Skeletal muscle tissue (tissue), 4 donors: ENCODE results near the gene KREMEN1. TPM values are rescaled to one million over a fixed set of nuclear protein-coding genes. Genes with fewer than 3 reads are reported as not detected.

ENCODE experiments used
- H3K27ac ChIP-seq: one replicate; pipeline ENCODE4 v1.7.0; 2013; ENCODE audit warnings: mild to moderate bottlenecking, low read depth, low read length, inconsistent platforms
- H3K27me3 ChIP-seq, 3 donors: one replicate each; pipeline ENCODE4 v1.7.0; 2013; ENCODE audit warnings: low read length in 3 of 3; ENCODE audit not compliant: control insufficient read depth in 3 of 3, insufficient read depth in 3 of 3
- H3K36me3 ChIP-seq, 3 donors: one replicate each; pipeline ENCODE4 v1.7.0; 2013; ENCODE audit warnings: low read length in 3 of 3; ENCODE audit not compliant: control insufficient read depth in 3 of 3, insufficient read depth in 3 of 3
- H3K4me1 ChIP-seq, 3 donors: one replicate each; pipeline ENCODE4 v1.7.0; 2013; ENCODE audit warnings: low read length in 3 of 3, mild to moderate bottlenecking in 3 of 3; ENCODE audit not compliant: control insufficient read depth in 3 of 3, insufficient read depth in 3 of 3
- H3K4me3 ChIP-seq, 3 donors: one replicate each; pipeline ENCODE4 v1.7.0; 2013; ENCODE audit warnings: low read length in 3 of 3
- H3K9ac ChIP-seq, 3 donors: one replicate each; pipeline ENCODE4 v1.7.0; 2013; ENCODE audit warnings: low read length in 3 of 3, mild to moderate bottlenecking in 3 of 3, moderate library complexity in 2 of 3, low read depth in 1 of 3
- H3K9me3 ChIP-seq, 3 donors: one replicate each; pipeline ENCODE4 v1.7.0; 2013; ENCODE audit warnings: low read length in 3 of 3; ENCODE audit not compliant: control insufficient read depth in 3 of 3
- total RNA-seq: library from RNA; depleted of rRNA; stranded (reverse); fragments of >200 nt; gene quantifications from one replicate; pipeline ENCODE4 v1.2.3, GENCODE V29; 2014
- donor health status: Osteomylitis.

KREMEN1 gene
- total RNA-seq, 1 donor from 2014 or later = 43.8 TPM

DNA sequence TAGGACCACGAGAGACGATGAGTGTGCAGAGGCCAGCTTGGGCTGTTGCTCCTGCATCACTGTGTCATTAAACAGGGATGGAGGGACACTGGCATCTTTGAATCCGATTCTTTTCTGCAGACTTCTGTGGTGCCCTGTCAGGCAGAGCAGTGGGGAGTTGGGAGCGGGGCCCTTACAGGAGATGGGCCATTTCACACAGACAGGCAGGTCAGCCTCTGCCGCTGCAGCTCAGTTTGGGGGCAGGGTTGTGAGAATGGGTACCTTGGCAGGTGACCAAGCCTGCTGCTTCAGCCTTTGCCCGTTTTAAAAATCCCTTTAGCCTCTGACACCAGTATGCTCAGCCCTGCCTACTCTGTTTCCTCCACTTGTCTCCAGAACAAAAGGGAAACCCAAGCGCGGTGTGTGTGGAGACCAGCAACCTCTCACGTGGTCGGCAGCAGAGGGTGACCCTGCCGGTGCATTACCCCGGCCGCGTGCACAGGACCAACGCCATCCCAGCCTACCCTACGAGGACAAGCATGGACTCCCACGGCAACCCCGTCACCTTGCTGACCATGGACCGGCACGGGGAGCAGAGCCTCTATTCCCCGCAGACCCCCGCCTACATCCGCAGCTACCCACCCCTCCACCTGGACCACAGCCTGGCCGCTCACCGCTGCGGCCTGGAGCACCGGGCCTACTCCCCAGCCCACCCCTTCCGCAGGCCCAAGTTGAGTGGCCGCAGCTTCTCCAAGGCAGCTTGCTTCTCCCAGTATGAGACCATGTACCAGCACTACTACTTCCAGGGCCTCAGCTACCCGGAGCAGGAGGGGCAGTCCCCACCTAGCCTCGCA is 23.8 kb upstream of the KREMEN1 start:
- no peaks in the 10 kb centered on the region for H3K27me3 ChIP-seq
- no peak overlapping the region for H3K9ac ChIP-seq
- H3K9me3 ChIP-seq = no peaks in the 10 kb centered on the region
- peaks cover 0 to 6% (median 0%) of the 10 kb centered on the region in 3 donors for H3K4me1 ChIP-seq
- peaks cover 29 to 41% (median 40%) of the 10 kb centered on the region in 3 donors for H3K36me3 ChIP-seq
- no peak overlapping the region for H3K27ac ChIP-seq
- no peak overlapping the region for H3K4me3 ChIP-seq

DNA sequence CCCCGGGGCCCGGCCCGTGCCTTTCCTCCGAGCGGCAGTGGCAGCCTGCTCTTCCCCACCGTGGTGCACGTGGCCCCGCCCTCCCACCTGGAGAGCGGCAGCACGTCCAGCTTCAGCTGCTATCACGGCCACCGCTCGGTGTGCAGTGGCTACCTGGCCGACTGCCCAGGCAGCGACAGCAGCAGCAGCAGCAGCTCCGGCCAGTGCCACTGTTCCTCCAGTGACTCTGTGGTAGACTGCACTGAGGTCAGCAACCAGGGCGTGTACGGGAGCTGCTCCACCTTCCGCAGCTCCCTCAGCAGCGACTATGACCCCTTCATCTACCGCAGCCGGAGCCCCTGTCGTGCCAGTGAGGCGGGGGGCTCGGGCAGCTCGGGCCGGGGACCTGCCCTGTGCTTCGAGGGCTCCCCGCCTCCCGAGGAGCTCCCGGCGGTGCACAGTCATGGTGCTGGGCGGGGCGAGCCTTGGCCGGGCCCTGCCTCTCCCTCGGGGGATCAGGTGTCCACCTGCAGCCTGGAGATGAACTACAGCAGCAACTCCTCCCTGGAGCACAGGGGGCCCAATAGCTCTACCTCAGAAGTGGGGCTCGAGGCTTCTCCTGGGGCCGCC is 23.1 kb upstream of the KREMEN1 start:
- no peaks in the 10 kb centered on the region for H3K9me3 ChIP-seq
- H3K36me3 ChIP-seq = peaks cover 26 to 41% (median 34%) of the 10 kb centered on the region in 3 donors
- H3K4me3 ChIP-seq = no peak overlapping the region
- H3K27ac ChIP-seq = no peak overlapping the region
- H3K27me3 ChIP-seq = no peaks in the 10 kb centered on the region
- no peak overlapping the region for H3K9ac ChIP-seq
- H3K4me1 ChIP-seq = peaks cover 0 to 3% (median under 1%) of the 10 kb centered on the region in 3 donors

DNA sequence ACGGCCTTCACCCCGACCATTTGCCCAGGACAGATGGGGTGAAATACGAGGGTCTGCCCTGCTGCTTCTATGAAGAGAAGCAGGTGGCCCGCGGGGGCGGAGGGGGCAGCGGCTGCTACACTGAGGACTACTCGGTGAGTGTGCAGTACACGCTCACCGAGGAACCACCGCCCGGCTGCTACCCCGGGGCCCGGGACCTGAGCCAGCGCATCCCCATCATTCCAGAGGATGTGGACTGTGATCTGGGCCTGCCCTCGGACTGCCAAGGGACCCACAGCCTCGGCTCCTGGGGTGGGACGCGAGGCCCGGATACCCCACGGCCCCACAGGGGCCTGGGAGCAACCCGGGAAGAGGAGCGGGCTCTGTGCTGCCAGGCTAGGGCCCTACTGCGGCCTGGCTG is 22.4 kb upstream of the KREMEN1 start:
- Histone ChIP-seq H3K4me1 (peaks cover 3 to 7% (median 5%) of the 10 kb centered on the region in 3 donors), H3K9ac (no peak overlapping the region), H3K27me3 (no peaks in the 10 kb centered on the region), H3K36me3 (peaks cover 23 to 41% (median 33%) of the 10 kb centered on the region in 3 donors), H3K4me3 (no peak overlapping the region), H3K27ac (no peak overlapping the region), H3K9me3 (no peaks in the 10 kb centered on the region)

DNA sequence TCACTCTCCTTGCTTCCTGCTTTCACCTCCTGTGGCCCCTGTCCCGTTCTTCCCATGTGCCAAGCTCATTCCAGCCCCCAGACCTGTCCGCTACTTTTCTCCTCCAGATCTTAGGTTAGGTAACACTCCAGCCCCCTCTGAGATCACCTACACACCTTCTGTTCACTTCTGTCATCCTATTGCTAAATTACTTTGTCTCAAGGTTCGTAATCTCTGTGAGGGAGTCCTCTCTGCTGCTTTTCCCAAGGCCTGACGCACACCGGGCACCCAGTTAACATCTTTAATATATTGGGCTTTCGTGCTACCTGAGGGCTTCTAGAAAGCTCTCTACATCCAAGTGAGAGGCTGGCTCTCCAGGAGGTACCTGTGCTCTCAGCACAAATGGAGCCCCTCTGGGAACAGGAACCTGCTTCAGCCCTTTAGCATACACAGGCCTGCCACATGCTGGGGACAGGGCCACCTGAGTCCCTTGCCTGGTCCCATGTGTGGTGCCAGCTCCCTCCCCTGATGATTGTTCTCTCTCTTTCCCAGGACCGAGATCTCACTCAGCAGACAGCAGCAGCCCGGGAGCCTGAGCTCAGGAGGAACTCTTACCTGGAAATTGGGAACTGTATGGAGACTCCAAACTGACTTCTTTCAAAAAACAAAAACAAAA is 19.7 kb upstream of the KREMEN1 start:
- no peak overlapping the region for H3K4me3 ChIP-seq
- H3K36me3 ChIP-seq = peaks cover 5 to 19% (median 17%) of the 10 kb centered on the region in 3 donors
- peaks cover 11 to 15% (median 13%) of the 10 kb centered on the region in 3 donors for H3K4me1 ChIP-seq
- no peaks in the 10 kb centered on the region for H3K9me3 ChIP-seq
- H3K27me3 ChIP-seq = no peaks in the 10 kb centered on the region
- H3K27ac ChIP-seq = no peak overlapping the region
- no peak overlapping the region for H3K9ac ChIP-seq

DNA sequence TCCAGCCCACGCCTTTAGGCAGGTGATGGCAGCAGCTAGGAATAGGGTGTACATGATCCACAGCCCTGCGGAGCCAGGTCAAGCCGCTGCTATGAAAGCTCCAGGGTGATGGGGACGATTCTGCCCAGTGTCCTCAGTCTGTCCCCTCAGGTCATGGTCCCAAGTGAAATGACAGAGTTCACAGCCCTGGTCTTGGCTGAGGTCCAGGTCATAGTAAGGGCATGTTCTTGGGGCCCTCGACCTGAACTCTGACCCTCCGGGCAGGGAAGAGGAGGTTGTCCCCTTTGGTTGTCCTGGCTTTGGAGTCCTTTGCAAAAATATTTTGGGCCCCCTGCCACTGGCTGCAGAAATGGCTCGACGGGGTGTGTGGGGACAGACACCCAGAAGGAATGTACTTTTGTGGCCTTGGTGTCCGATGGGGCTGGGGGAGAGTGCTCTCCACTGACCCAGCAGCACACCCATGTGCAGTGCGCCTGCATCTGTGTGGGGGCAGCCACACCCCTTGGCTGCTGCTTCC is 18.5 kb upstream of the KREMEN1 start:
- Histone ChIP-seq H3K36me3 (peaks cover 0 to 10% (median 8%) of the 10 kb centered on the region in 3 donors), H3K4me1 (peaks cover 18 to 24% (median 23%) of the 10 kb centered on the region in 3 donors), H3K9me3 (no peaks in the 10 kb centered on the region), H3K27ac (no peak overlapping the region), H3K9ac (no peak overlapping the region), H3K4me3 (no peak overlapping the region), H3K27me3 (no peaks in the 10 kb centered on the region)

DNA sequence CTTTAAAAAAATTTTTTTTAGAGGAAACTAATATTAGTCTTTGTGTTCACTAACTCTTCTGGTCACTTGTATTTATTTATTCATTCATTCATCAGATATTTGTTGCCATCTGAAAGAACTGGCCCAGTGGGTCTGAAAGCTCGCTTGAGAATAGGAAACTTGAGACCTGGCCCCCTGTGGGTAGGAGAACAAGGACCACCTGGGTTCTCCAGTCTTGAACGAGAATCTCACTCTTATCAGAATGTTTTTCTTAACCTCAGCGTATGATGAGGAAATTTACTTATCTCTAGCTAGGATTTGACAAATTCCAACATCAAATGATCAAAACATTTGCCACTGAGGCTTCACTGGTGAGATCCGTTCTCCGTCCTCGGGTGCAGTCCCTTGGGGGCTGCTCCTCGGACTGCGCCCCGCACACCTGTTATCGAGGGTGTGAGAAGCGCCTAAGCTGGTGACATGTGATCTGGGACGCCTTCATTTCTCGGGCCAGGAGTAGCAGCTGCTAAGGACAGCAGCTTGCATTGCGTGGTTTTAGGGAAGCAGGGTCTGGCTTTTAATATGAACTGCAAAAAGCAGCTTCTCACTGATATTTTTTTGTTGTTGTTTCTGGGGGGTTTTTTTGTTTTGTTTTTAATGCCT is 17.5 kb upstream of the KREMEN1 start:
- Histone ChIP-seq H3K9ac (peak overlapping the region in 1 of 3 donors; percentile 62), H3K27me3 (no peaks in the 10 kb centered on the region), H3K4me1 (peaks cover 22 to 28% (median 23%) of the 10 kb centered on the region in 3 donors), H3K27ac (peak overlapping the region; percentile 21), H3K4me3 (peak overlapping the region; percentile 19 to 48 (median 22)), H3K36me3 (peaks cover 0 to 6% (median 0%) of the 10 kb centered on the region in 3 donors), H3K9me3 (no peaks in the 10 kb centered on the region)

DNA sequence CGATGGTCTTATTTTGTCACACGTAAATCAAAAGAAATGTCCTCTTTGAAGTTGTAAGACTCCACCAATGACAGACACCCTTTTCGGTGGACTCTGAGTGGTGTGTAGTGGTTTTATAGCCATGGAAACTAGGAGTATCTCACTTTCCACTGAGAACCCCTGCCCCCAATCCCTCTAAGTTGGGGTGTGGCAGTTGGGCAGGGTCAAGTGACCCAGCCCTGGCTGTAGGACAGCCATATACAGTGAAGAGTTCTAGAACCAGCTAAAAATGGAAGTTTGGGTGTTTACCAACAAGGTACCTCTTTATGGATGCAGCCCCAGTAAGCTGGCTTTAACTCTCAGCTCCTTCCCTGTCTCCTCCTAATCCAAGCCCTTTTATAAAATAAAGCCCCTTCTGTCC is 16.4 kb upstream of the KREMEN1 start:
- H3K27me3 ChIP-seq = no peaks in the 10 kb centered on the region
- H3K4me1 ChIP-seq = peaks cover 22 to 28% (median 23%) of the 10 kb centered on the region in 3 donors
- H3K36me3 ChIP-seq = no peaks in the 10 kb centered on the region
- H3K27ac ChIP-seq = no peak overlapping the region
- no peak overlapping the region for H3K9ac ChIP-seq
- H3K4me3 ChIP-seq = no peak overlapping the region
- no peaks in the 10 kb centered on the region for H3K9me3 ChIP-seq

DNA sequence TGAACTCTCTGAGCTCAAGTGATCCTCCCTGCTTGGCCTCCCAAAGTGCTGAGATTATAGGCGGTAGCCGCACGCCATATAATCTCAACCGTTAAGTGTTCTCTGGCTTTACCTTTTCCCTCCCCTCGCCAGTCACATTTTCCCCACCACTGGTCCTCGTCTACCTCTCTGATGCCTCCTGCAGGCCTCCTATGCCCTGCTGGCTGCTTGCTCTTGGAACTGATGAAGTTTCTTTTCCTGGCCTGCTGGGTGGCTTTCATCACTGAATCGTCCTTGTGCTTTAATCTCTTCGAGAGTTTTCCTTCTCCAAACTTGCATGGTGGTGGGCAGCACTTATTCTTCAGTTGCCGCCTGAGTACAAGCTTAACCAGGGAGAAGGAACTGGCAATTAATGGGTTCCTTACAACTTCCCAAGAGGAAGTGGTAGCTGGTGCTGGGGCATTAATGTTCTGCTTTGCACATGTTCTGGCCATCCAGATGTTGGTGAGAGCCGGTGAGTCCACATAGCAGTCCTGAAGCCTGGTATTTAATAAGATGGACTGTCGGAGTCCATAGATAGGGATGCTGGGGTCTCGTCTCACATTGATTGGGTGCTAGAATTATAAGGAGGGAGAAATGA is 12.5 kb upstream of the KREMEN1 start:
- no peak overlapping the region for H3K4me3 ChIP-seq
- no peak overlapping the region for H3K27ac ChIP-seq
- H3K9ac ChIP-seq = no peak overlapping the region
- H3K9me3 ChIP-seq = no peaks in the 10 kb centered on the region
- H3K36me3 ChIP-seq = no peaks in the 10 kb centered on the region
- no peaks in the 10 kb centered on the region for H3K27me3 ChIP-seq
- H3K4me1 ChIP-seq = peaks cover 28 to 33% (median 30%) of the 10 kb centered on the region in 3 donors

DNA sequence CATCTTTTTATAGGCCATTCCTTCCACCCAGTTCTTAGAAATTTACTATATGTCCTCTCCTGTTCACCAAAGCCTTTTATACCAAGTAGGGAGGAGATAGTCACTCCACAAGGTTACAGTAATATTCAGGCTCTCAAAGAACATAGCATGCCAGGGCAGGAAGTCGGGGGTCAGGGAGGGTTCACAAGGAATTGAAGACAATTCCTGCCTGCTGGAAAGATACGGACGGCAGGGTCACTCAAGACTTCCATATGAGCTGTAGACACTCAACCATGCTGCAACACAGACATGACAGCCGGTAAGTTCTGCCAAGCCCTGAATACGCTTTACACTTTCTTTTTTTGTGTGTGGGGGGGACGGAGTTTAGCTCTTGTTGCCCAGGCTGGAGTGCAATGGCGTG is 11.9 kb upstream of the KREMEN1 start:
- H3K4me3 ChIP-seq = no peak overlapping the region
- no peaks in the 10 kb centered on the region for H3K9me3 ChIP-seq
- H3K9ac ChIP-seq = no peak overlapping the region
- H3K27ac ChIP-seq = no peak overlapping the region
- H3K27me3 ChIP-seq = no peaks in the 10 kb centered on the region
- no peaks in the 10 kb centered on the region for H3K36me3 ChIP-seq
- H3K4me1 ChIP-seq = peaks cover 27 to 33% (median 32%) of the 10 kb centered on the region in 3 donors
